ENCODE results near the gene NHEJ1. TPM values are rescaled to one million over a fixed set of nuclear protein-coding genes. Genes with fewer than 3 reads are reported as not detected.

Gene NHEJ1
- total and polyA plus RNA-seq, 2 of the 13 experiments (the other 11 are each of a cell fraction or from before 2014, with no cell fraction given): 30.0 to 30.7 TPM

- TF ChIP-seq NFE2L1 (CRISPR knock-in tag; IDR thresholded peaks at IDR 0.05; ENCODE audit: borderline replicate concordance): no peak
- no peak for TF ChIP-seq PHF8 (CRISPR knock-in tag; IDR thresholded peaks at IDR 0.05)
- TF ChIP-seq ZNF333 (CRISPR knock-in tag; IDR thresholded peaks at IDR 0.05; ENCODE audit: borderline replicate concordance): no peak
- no peak for TF ChIP-seq HES4 (CRISPR knock-in tag; IDR thresholded peaks at IDR 0.05; ENCODE audit: borderline replicate concordance)
- TF ChIP-seq ZNF550 (CRISPR knock-in tag; IDR thresholded peaks at IDR 0.05; ENCODE audit: borderline replicate concordance): no peak
- no peak for TF ChIP-seq MTF2 (CRISPR knock-in tag; IDR thresholded peaks at IDR 0.05; ENCODE audit: borderline replicate concordance)
Observed at GRCh38 chr2:219056176-219056895, 104.3 kb downstream of the NHEJ1 start (continued).

GRCh38 chr2:219054956-219055903 is 105.4 kb downstream of the NHEJ1 start:
- in situ Hi-C loops (cut with HindIII; ENCODE audit: extremely low pct_ligation_motif_present, low pct_unique_long_range_greater_than_20kb) (loop anchor here (5.0 kb wide), 2 partner anchors 62 to 102 kb away; no protein-coding TSS in a partner anchor), intact Hi-C loops (cut with micrococcal nuclease; ENCODE audit: unreplicated experiment) (loop anchor here (5.0 kb wide), 1 partner anchor 242 kb away; no protein-coding TSS in a partner anchor)
- H3K4me3 ChIP-seq (replicated peaks in 1 of 3; ENCODE audit: insufficient read depth in 1 of 3, low read depth in 2 of 3, low read length in 3 of 3): no peak overlapping the region
- TF ChIP-seq, protein P1, sequence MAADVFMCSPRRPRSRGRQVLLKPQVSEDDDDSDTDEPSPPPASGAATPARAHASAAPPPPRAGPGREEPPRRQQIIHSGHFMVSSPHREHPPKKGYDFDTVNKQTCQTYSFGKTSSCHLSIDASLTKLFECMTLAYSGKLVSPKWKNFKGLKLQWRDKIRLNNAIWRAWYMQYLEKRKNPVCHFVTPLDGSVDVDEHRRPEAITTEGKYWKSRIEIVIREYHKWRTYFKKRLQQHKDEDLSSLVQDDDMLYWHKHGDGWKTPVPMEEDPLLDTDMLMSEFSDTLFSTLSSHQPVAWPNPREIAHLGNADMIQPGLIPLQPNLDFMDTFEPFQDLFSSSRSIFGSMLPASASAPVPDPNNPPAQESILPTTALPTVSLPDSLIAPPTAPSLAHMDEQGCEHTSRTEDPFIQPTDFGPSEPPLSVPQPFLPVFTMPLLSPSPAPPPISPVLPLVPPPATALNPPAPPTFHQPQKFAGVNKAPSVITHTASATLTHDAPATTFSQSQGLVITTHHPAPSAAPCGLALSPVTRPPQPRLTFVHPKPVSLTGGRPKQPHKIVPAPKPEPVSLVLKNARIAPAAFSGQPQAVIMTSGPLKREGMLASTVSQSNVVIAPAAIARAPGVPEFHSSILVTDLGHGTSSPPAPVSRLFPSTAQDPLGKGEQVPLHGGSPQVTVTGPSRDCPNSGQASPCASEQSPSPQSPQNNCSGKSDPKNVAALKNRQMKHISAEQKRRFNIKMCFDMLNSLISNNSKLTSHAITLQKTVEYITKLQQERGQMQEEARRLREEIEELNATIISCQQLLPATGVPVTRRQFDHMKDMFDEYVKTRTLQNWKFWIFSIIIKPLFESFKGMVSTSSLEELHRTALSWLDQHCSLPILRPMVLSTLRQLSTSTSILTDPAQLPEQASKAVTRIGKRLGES (CRISPR knock-in tag; IDR thresholded peaks at IDR 0.05; ENCODE audit: borderline replicate concordance): no peak
- no peak for TF ChIP-seq ZSCAN25 (CRISPR knock-in tag; IDR thresholded peaks at IDR 0.05)
- TF ChIP-seq, protein P2, sequence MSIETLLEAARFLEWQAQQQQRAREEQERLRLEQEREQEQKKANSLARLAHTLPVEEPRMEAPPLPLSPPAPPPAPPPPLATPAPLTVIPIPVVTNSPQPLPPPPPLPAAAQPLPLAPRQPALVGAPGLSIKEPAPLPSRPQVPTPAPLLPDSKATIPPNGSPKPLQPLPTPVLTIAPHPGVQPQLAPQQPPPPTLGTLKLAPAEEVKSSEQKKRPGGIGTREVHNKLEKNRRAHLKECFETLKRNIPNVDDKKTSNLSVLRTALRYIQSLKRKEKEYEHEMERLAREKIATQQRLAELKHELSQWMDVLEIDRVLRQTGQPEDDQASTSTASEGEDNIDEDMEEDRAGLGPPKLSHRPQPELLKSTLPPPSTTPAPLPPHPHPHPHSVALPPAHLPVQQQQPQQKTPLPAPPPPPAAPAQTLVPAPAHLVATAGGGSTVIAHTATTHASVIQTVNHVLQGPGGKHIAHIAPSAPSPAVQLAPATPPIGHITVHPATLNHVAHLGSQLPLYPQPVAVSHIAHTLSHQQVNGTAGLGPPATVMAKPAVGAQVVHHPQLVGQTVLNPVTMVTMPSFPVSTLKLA (IDR thresholded peaks at IDR 0.05): 0 out of 2 replicates have a peak, but pooled peaks have one; percentile 26
- H3K4me2 ChIP-seq (ENCODE audit: low read depth, low read length): no peak overlapping the region
- ATAC-seq (no peak), FAIRE-seq (no peak), DNase-seq (ENCODE audit: low spot score) (no peak)
- H3K27ac ChIP-seq (ENCODE audit: extremely low read length, insufficient read depth, low read length): no peak overlapping the region
- 85% methylated on average over 24 of the region's 43 CpGs for WGBS (ENCODE audit: low lambda C conversion rate)
- no peak overlapping the region for H3K9ac ChIP-seq (ENCODE audit: insufficient read depth, low read depth, low read length)
- no peaks in the 10 kb centered on the region for H3K9me3 ChIP-seq (ENCODE audit: low read length)
- peaks cover 23% of the 10 kb centered on the region for H3K4me1 ChIP-seq (ENCODE audit: insufficient read depth, low read length)
- no peaks in the 10 kb centered on the region for H3K36me3 ChIP-seq (replicated peaks in 1 of 2; ENCODE audit: control insufficient read depth in 1 of 2, insufficient read depth in 2 of 2, low read length in 2 of 2)
- peaks cover 10% of the 10 kb centered on the region; the same call in 1 of the 2 replicates for H4K20me1 ChIP-seq (ENCODE audit: insufficient read depth, low read length)
- ChIA-PET POLR2A (no interaction called here), CTCF (ENCODE audit: low intra/inter-chr PET ratio, low total read pairs) (interaction anchor here (4.3 kb wide), 1 partner anchor 63 kb away, joined by 82 read pairs; no protein-coding TSS in a partner anchor)
- H3K79me2 ChIP-seq (ENCODE audit: insufficient read depth, low read length): no peaks in the 10 kb centered on the region
- BruUV-seq (replicated peaks): no TSS peak
- no peak overlapping the region for H2AFZ ChIP-seq (ENCODE audit: low read length)
- peaks cover 10 to 17% of the 10 kb centered on the region in 2 experiments; a peak in 3 of 5 replicates for H3K27me3 ChIP-seq (ENCODE audit: control insufficient read depth in 1 of 2, insufficient read depth in 2 of 2, low read length in 2 of 2)

Data from HepG2 (cell line).